A673 (cell line): ENCODE measurements around the gene WDR72. TPM values are rescaled to one million over a fixed set of nuclear protein-coding genes. Genes with fewer than 3 reads are reported as not detected.

Source experiments
- BruUV-seq: library from RNA; stranded (reverse); fragments of 400-500 nt; replicated peaks from 2 replicates; lab custom pipeline; 2021; lab: Mats Ljungman, UMichigan
- CTCF ChIA-PET: fragments of 300-600 bp; sonication (Branson Sonifier 250); formaldehyde crosslinking; loops from one replicate; lab custom pipeline; 2022; ENCODE audit warnings: antibody characterized with exemption; lab: Charles Lee
- POLR2A ChIA-PET: fragments of 300-600 bp; sonication (Branson Sonifier 250); formaldehyde crosslinking; loops from one replicate; lab custom pipeline; 2022; ENCODE audit warnings: antibody characterized with exemption; ENCODE audit not compliant: low non-redundant PET; lab: Charles Lee
- DNase-seq: peaks from one replicate; pipeline ENCODE4 v3.0.0-alpha.2; 2015; ENCODE audit warnings: low spot score
- H3K27ac ChIP-seq: fragments of 200-600 bp; sonication (generic); 2 replicates; pipeline ENCODE4 v1.5.1; 2016; ENCODE audit warnings: mixed run types, low read depth, mild to moderate bottlenecking, mixed read lengths, antibody characterized with exemption, low read length; ENCODE audit not compliant: poor library complexity, severe bottlenecking
- H3K27me3 ChIP-seq: fragments of 200-600 bp; sonication (generic); replicated peaks from 2 replicates; pipeline ENCODE4 v1.6.1; 2017; ENCODE audit warnings: mixed run types, low read depth, mild to moderate bottlenecking, mixed read lengths, antibody characterized with exemption, low read length; ENCODE audit not compliant: insufficient read depth, poor library complexity
- H3K36me3 ChIP-seq: fragments of 200-600 bp; sonication (generic); 2 replicates; pipeline ENCODE4 v1.6.1; 2016; ENCODE audit warnings: mixed run types, mild to moderate bottlenecking, mixed read lengths, antibody characterized with exemption, low read length; ENCODE audit not compliant: insufficient read depth, poor library complexity, severe bottlenecking
- H3K4me1 ChIP-seq: fragments of 200-600 bp; sonication (generic); 2 replicates; pipeline ENCODE4 v1.6.1; 2017; ENCODE audit warnings: mixed run types, mild to moderate bottlenecking, mixed read lengths, antibody characterized with exemption, low read length; ENCODE audit not compliant: insufficient read depth, poor library complexity, severe bottlenecking
- H3K4me3 ChIP-seq: fragments of 200-600 bp; sonication (generic); 2 replicates; pipeline ENCODE4 v1.5.1; 2016; ENCODE audit warnings: low read depth, mixed run types, mild to moderate bottlenecking, mixed read lengths, low read length; ENCODE audit not compliant: poor library complexity, severe bottlenecking
- H3K9me3 ChIP-seq: fragments of 200-600 bp; sonication (generic); 2 replicates; pipeline ENCODE4 v1.6.1; 2016; ENCODE audit warnings: mixed run types, low read depth, mild to moderate bottlenecking, mixed read lengths, antibody characterized with exemption, low read length; ENCODE audit not compliant: poor library complexity, severe bottlenecking
- EZH2 ChIP-seq: fragments of 200-600 bp; sonication (generic); IDR thresholded peaks from 2 replicates; pipeline ENCODE4 v1.6.1; 2017; ENCODE audit warnings: borderline replicate concordance, low read depth, mild to moderate bottlenecking, mixed read lengths, antibody characterized with exemption, low read length; ENCODE audit not compliant: poor library complexity, severe bottlenecking
- intact Hi-C: fragments of 100-400 bp; cut with micrococcal nuclease; formaldehyde crosslinking; loops from one replicate; pipeline ENCODE4 v1.10.0; 2022; ENCODE audit not compliant: unreplicated experiment
- total RNA-seq: library from RNA; stranded (reverse); gene quantifications from 2 replicates; pipeline ENCODE4 v1.2.3, GENCODE V29; 2021
- TF ChIP-seq, protein P1 (sequence below): fragments of 300-800, 200-600 bp; sonication (generic); conservative IDR thresholded peaks from 2 replicates; pipeline ENCODE4 v1.5.1; 2017; ENCODE audit warnings: low read depth, mild to moderate bottlenecking, antibody characterized with exemption, low read length, moderate library complexity, mixed read lengths

WDR72 gene
- total RNA-seq, 1 experiment from 2014 or later = not detected

DNA sequence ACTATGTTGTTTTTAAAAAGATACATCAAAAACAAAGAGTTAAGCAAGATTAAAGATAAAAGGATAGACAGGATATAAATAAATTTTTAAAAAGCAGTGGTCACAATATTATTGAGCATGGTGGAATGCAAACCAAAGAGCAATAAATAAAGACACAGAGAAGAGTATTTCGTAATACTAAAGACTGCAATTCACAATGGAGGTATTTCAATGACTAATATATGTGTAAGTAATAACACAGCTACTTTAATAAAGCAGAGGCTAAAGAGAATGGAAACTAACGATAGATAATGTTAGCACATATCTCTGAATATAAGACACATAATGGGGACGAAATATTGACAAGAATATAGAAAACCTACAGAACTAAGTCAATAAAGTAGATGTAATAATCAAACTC is 219.6 kb downstream of the WDR72 start:
- H3K27ac ChIP-seq = no peak overlapping the region
- POLR2A ChIA-PET = no interaction called here
- no peaks in the 10 kb centered on the region for H3K27me3 ChIP-seq
- DNase-seq = no peak
- CTCF ChIA-PET = no interaction called here
- no peak for TF ChIP-seq EZH2
- TF ChIP-seq, protein P1, sequence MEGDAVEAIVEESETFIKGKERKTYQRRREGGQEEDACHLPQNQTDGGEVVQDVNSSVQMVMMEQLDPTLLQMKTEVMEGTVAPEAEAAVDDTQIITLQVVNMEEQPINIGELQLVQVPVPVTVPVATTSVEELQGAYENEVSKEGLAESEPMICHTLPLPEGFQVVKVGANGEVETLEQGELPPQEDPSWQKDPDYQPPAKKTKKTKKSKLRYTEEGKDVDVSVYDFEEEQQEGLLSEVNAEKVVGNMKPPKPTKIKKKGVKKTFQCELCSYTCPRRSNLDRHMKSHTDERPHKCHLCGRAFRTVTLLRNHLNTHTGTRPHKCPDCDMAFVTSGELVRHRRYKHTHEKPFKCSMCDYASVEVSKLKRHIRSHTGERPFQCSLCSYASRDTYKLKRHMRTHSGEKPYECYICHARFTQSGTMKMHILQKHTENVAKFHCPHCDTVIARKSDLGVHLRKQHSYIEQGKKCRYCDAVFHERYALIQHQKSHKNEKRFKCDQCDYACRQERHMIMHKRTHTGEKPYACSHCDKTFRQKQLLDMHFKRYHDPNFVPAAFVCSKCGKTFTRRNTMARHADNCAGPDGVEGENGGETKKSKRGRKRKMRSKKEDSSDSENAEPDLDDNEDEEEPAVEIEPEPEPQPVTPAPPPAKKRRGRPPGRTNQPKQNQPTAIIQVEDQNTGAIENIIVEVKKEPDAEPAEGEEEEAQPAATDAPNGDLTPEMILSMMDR = no peak
- no peak overlapping the region for H3K4me3 ChIP-seq
- H3K4me1 ChIP-seq = no peaks in the 10 kb centered on the region
- intact Hi-C loops = no loop called here
- H3K9me3 ChIP-seq = peaks cover 12% of the 10 kb centered on the region
- BruUV-seq = no TSS peak
- no peaks in the 10 kb centered on the region for H3K36me3 ChIP-seq

DNA sequence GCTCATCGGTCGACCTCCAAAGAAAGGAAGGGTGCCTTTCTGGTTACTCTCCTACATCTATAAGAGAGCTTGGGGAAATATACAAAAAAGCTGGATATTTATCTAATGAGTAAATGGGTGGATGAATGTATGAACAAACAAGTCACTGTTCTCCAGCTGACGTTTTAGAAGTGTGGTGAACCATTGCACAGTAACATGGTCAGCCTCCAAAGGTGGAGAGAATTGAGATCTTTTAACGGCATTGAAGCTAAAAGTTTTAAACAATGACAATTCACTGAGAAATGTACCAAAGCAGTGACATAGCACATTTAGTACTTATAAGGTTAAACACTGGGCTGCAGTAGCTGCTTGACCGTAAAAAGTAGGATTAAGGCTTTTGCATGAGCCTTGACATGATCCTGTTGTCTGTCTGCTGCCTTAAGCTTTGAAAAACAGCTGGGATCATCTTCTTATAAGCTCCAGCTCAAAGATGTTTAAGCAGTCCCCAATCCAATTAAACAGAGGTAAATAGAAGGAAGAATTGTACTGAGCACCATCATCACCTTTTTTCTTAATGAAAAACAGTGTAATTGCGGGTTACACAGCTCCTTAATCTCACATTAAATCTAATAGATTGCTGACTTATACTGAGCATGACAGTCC is 222.9 kb downstream of the WDR72 start:
- ChIA-PET CTCF (no interaction called here), POLR2A (no interaction called here)
- TF ChIP-seq, protein P1 = no peak
- no peak for TF ChIP-seq EZH2
- intact Hi-C loops = no loop called here
- Histone ChIP-seq H3K4me3 (no peak overlapping the region), H3K27me3 (no peaks in the 10 kb centered on the region), H3K36me3 (no peaks in the 10 kb centered on the region), H3K9me3 (peaks cover 12% of the 10 kb centered on the region), H3K4me1 (no peaks in the 10 kb centered on the region), H3K27ac (no peak overlapping the region)
- no TSS peak for BruUV-seq
- no peak for DNase-seq

DNA sequence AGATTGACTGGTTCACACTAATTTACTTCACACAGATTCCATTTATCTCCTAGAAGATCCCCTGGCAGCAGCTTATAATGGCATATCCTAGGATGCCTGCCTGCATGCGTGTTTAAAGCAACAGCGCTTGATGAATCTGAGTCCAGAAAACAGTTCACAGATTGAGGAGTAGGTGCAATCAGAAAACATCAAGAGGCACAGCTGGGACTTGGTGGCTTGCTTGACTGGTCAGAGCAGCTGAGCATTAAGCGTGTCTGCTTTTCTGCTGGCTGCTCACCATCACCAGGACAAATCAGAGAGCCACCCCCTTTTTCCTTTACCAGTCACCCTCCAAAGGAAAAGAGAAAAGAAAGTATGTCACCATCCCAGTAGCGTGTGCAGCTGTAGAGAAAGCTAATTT is 223.6 kb downstream of the WDR72 start:
- Histone ChIP-seq H3K9me3 (peaks cover 12% of the 10 kb centered on the region), H3K27me3 (no peaks in the 10 kb centered on the region), H3K4me1 (no peaks in the 10 kb centered on the region), H3K4me3 (no peak overlapping the region), H3K27ac (no peak overlapping the region), H3K36me3 (no peaks in the 10 kb centered on the region)
- BruUV-seq = no TSS peak
- ChIA-PET POLR2A (no interaction called here), CTCF (no interaction called here)
- no peak for TF ChIP-seq EZH2
- TF ChIP-seq, protein P1 = no peak
- DNase-seq = no peak
- intact Hi-C loops = no loop called here
